SK-N-SH (cell line): ENCODE data around the gene METTL25B. TPM values are rescaled to one million over a fixed set of nuclear protein-coding genes. Genes with fewer than 3 reads are reported as not detected.

Source experiments
- CTCF ChIA-PET: fragments of 300-600, 350-600 bp; formaldehyde crosslinking; extraction: SDS; loops from one replicate; lab custom pipeline; 2021; lab: Yijun Ruan, JAX
- POLR2A ChIA-PET: fragments of 350-600 bp; sonication (Branson Sonifier 250); formaldehyde crosslinking; extraction: SDS; loops from one replicate; lab custom pipeline; 2020; ENCODE audit warnings: antibody characterized with exemption, inconsistent platforms; lab: Yijun Ruan, JAX
- DNase-seq: peaks from one replicate; pipeline ENCODE4 v3.0.0; 2012
- H2AFZ ChIP-seq: fragments of 200-600 bp; sonication (generic); 2 replicates; pipeline ENCODE4 v1.8.1; 2016; ENCODE audit warnings: antibody characterized with exemption, mild to moderate bottlenecking, low read depth
- H3F3A ChIP-seq: fragments of 200-600 bp; sonication (generic); replicated peaks from 2 replicates; pipeline ENCODE3; 2016; ENCODE audit warnings: antibody characterized with exemption, mild to moderate bottlenecking; ENCODE audit not compliant: insufficient read depth
- H3K27ac ChIP-seq, 2 experiments: fragments of 200-500 bp in 1 of 2; fragments of 200-600 bp in 1 of 2; sonication (Bioruptor generic) in 1 of 2; sonication (generic), shearing (Covaris generic) in 1 of 2; 2 replicates each; pipeline versions ENCODE4 v1.5.1 to v1.6.1; 2014 to 2016; ENCODE audit warnings: low read depth in 2 of 2, inconsistent platforms in 1 of 2, low read length in 1 of 2, mild to moderate bottlenecking in 1 of 2, mixed read lengths in 1 of 2
- H3K27me3 ChIP-seq: fragments of 200-600 bp; sonication (generic), shearing (Covaris generic); 2 replicates; pipeline ENCODE4 v1.6.1; 2016; ENCODE audit warnings: mixed run types; ENCODE audit not compliant: insufficient read depth
- H3K36me3 ChIP-seq, 2 experiments: fragments of 200-500 bp in 1 of 2; fragments of 200-600 bp in 1 of 2; sonication (Bioruptor generic) in 1 of 2; sonication (generic) in 1 of 2; replicated peaks in 1 of 2; 2 replicates each; pipeline versions ENCODE3 to v1.5.1; 2014 to 2016; ENCODE audit warnings: low read length in 1 of 2, mild to moderate bottlenecking in 1 of 2; ENCODE audit not compliant: insufficient read depth in 2 of 2, control insufficient read depth in 1 of 2
- H3K4me1 ChIP-seq, 2 experiments: fragments of 200-500 bp in 1 of 2; fragments of 200-600 bp in 1 of 2; sonication (Bioruptor generic) in 1 of 2; sonication (generic), shearing (Covaris generic) in 1 of 2; 2 replicates each; pipeline versions ENCODE4 v1.5.1 to v1.6.1; 2014 to 2016; ENCODE audit warnings: low read depth in 1 of 2, low read length in 1 of 2, mixed run types in 1 of 2; ENCODE audit not compliant: insufficient read depth in 2 of 2, control insufficient read depth in 1 of 2
- H3K4me2 ChIP-seq: fragments of 200-600 bp; sonication (generic), shearing (Covaris generic); 2 replicates; pipeline ENCODE4 v1.6.1; 2017; ENCODE audit warnings: mixed run types
- H3K4me3 ChIP-seq, 2 experiments: fragments of 200-500 bp in 1 of 2; fragments of 200-600 bp in 1 of 2; sonication (Bioruptor generic) in 1 of 2; sonication (generic), shearing (Covaris generic) in 1 of 2; 2 replicates each; pipeline versions ENCODE4 v1.5.1 to v1.8.1; 2014 to 2016; ENCODE audit warnings: low read depth in 2 of 2, inconsistent platforms in 1 of 2, low read length in 1 of 2, mild to moderate bottlenecking in 1 of 2, mixed read lengths in 1 of 2, moderate library complexity in 1 of 2
- H3K79me2 ChIP-seq: fragments of 200-600 bp; sonication (generic); 2 replicates; pipeline ENCODE4 v1.8.1; 2017; ENCODE audit warnings: mild to moderate bottlenecking; ENCODE audit not compliant: insufficient read depth
- H3K9ac ChIP-seq: fragments of 200-600 bp; sonication (generic); 2 replicates; pipeline ENCODE4 v1.6.1; 2017; ENCODE audit warnings: mixed run types
- H3K9me2 ChIP-seq: fragments of 200-600 bp; sonication (generic); 2 replicates; pipeline ENCODE4 v1.6.1; 2017; ENCODE audit warnings: mixed run types
- H3K9me3 ChIP-seq: fragments of 200-600 bp; sonication (generic); 2 replicates; pipeline ENCODE4 v1.6.1; 2017; ENCODE audit warnings: mixed run types, mild to moderate bottlenecking, moderate library complexity
- H4K20me1 ChIP-seq: fragments of 200-600 bp; sonication (generic); 2 replicates; pipeline ENCODE4 v1.6.1; 2017; ENCODE audit warnings: mild to moderate bottlenecking, mixed run types; ENCODE audit not compliant: insufficient read depth
- CHD2 ChIP-seq: fragments of 150-350 bp; IDR thresholded peaks from 2 replicates; pipeline ENCODE4 v1.6.1; 2018; ENCODE audit warnings: low read length; ENCODE audit not compliant: partially characterized antibody
- CTCF ChIP-seq: fragments of 200-600 bp; sonication (generic); IDR thresholded peaks from 2 replicates; pipeline ENCODE4 v1.6.1; 2017; ENCODE audit warnings: antibody characterized with exemption, mild to moderate bottlenecking, moderate library complexity
- EP300 ChIP-seq, 2 experiments: IDR thresholded peaks; 2 replicates each; pipeline versions ENCODE4 v1.4.0 to v1.6.1; 2012; ENCODE audit warnings: borderline replicate concordance in 1 of 2, low read depth in 1 of 2, low read length in 1 of 2
- GABPA ChIP-seq: IDR thresholded peaks from 2 replicates; pipeline ENCODE4 v1.4.0; 2012; ENCODE audit warnings: low read depth, mild to moderate bottlenecking
- GATA2 ChIP-seq: sonication (generic); formaldehyde crosslinking; IDR thresholded peaks from 2 replicates; pipeline ENCODE4 v1.5.0; 2020; ENCODE audit warnings: mild to moderate bottlenecking, missing genetic modification reagents
- JUND ChIP-seq: IDR thresholded peaks from 2 replicates; pipeline ENCODE4 v1.4.0; 2012
- MAX ChIP-seq: IDR thresholded peaks from 2 replicates; pipeline ENCODE4 v1.4.0; 2012; ENCODE audit warnings: low read depth
- NFIC ChIP-seq: IDR thresholded peaks from 2 replicates; pipeline ENCODE4 v1.4.0; 2012; ENCODE audit warnings: borderline replicate concordance
- NRF1 ChIP-seq: IDR thresholded peaks from 2 replicates; pipeline ENCODE4 v1.6.1; 2012; ENCODE audit warnings: low read depth, mild to moderate bottlenecking, low read length
- RAD21 ChIP-seq: IDR thresholded peaks from 2 replicates; pipeline ENCODE4 v1.6.1; 2012; ENCODE audit warnings: mild to moderate bottlenecking, low read length
- RCOR1 ChIP-seq: fragments of 150-350 bp; IDR thresholded peaks from 2 replicates; pipeline ENCODE4 v1.6.1; 2017; ENCODE audit warnings: antibody characterized with exemption, low read length
- SIN3A ChIP-seq: IDR thresholded peaks from 2 replicates; pipeline ENCODE4 v1.6.1; 2012; ENCODE audit warnings: low read depth, mild to moderate bottlenecking, low read length, moderate library complexity, borderline replicate concordance
- SMC3 ChIP-seq: IDR thresholded peaks from 2 replicates; pipeline ENCODE4 v1.6.1; 2012; ENCODE audit warnings: low read depth, low read length, improper control_type of control experiment
- TAF1 ChIP-seq: IDR thresholded peaks from 2 replicates; pipeline ENCODE4 v1.6.1; 2012; ENCODE audit warnings: low read depth, mild to moderate bottlenecking, low read length, moderate library complexity, borderline replicate concordance
- USF2 ChIP-seq: fragments of 150-350 bp; IDR thresholded peaks from 2 replicates; pipeline ENCODE4 v1.6.1; 2017; ENCODE audit warnings: antibody characterized with exemption, low read length, low read depth, borderline replicate concordance
- YY1 ChIP-seq: IDR thresholded peaks from 2 replicates; pipeline ENCODE4 v1.4.0; 2012; ENCODE audit warnings: low read depth, mild to moderate bottlenecking
- ZBTB33 ChIP-seq: IDR thresholded peaks from 2 replicates; pipeline ENCODE4 v1.4.0; 2012; ENCODE audit warnings: low read depth, borderline replicate concordance
- WGBS: methylation state at CpG from one replicate; pipeline ENCODE4 v1.1.6; 2017; ENCODE audit warnings: low lambda C conversion rate; 5-methylcytosine and 5-hydroxymethylcytosine counted together
- polyA plus RNA-seq, 3 experiments: library from polyadenylated mRNA; depleted of rRNA; stranded (reverse); fragments of >200 nt; gene quantifications; 2 replicates each; pipeline ENCODE4 v1.2.3, GENCODE V29; 2012

The METTL25B gene
- polyA plus RNA-seq, 1 of the 3 experiments (the other 2 are of a cell fraction) = 20.1 TPM

GRCh38 chr1:156721535-156721934, 6.7 kb upstream of the METTL25B start:
- Histone ChIP-seq H3K4me1 (peaks cover 20 to 34% of the 10 kb centered on the region in 2 experiments), H3K4me2 (no peak overlapping the region), H3K9ac (no peak overlapping the region), H3K9me2 (no peaks in the 10 kb centered on the region), H3K79me2 (peaks cover 78% of the 10 kb centered on the region), H2AFZ (no peak overlapping the region), H3K36me3 (peaks cover 39 to 42% of the 10 kb centered on the region in 2 experiments), H3K27me3 (no peaks in the 10 kb centered on the region), H3K27ac (peak overlapping the region in 1 of 2 experiments; percentile 24; a peak in 2 of 4 replicates), H3K4me3 (no peak overlapping the region), H4K20me1 (peaks cover 36% of the 10 kb centered on the region), H3F3A (peaks cover 12% of the 10 kb centered on the region), H3K9me3 (no peaks in the 10 kb centered on the region)
- POLR2A ChIA-PET = interaction anchor here (1.5 to 1.7 kb wide), 2 partner anchors 10 to 32 kb away, joined by 7 to 8 read pairs; no protein-coding TSS in a partner anchor
- CTCF ChIA-PET = interaction anchor here (0.7 to 38.0 kb wide), 9 partner anchors 26 to 207 kb away, joined by 3 to 2702 read pairs (median 4); partner anchors contain the start of genes CRABP2, INSRR, NES and NTRK1
- TF ChIP-seq CHD2 = no peak
- no peak for TF ChIP-seq USF2
- TF ChIP-seq ZBTB33 = no peak
- TF ChIP-seq TAF1 = no peak
- no peak for TF ChIP-seq EP300 (IDR thresholded peaks at IDR 0.05; ENCODE audit: borderline replicate concordance in 1 of 2, low read depth in 1 of 2, low read length in 1 of 2)
- no peak for TF ChIP-seq RAD21
- TF ChIP-seq GATA2 (CRISPR knock-in tag) = no peak
- no peak for TF ChIP-seq NFIC
- no peak for TF ChIP-seq MAX
- 94% methylated on average over 4 of the region's 4 CpGs for WGBS
- DNase-seq = no peak

- WGBS = 10% methylated on average over 18 of the region's 18 CpGs
- peak; percentile 99 for TF ChIP-seq SMC3
- TF ChIP-seq ZBTB33 = no peak
- peak; percentile 40; the same call in 1 of the 2 replicates for TF ChIP-seq MAX
- no peak for TF ChIP-seq JUND
- TF ChIP-seq YY1 = no peak
- peak; percentile 95 for TF ChIP-seq CTCF
- TF ChIP-seq GABPA = peak; percentile 52; the same call in 1 of the 2 replicates
- TF ChIP-seq RCOR1 = peak; percentile 33; the same call in 1 of the 2 replicates
- peak; percentile 98 for TF ChIP-seq RAD21
- TF ChIP-seq GATA2 (CRISPR knock-in tag) = no peak
- TF ChIP-seq SIN3A = 0 out of 2 replicates have a peak, but pooled peaks have one; percentile 32
- TF ChIP-seq NRF1 = peak; percentile 32; the same call in 1 of the 2 replicates
These were observed 2.5 kb upstream of the METTL25B start for GRCh38 chr1:156725683-156726280.

More at GRCh38 chr1:156725683-156726280, 2.5 kb upstream of the METTL25B start:
- H3K4me2 ChIP-seq = peak overlapping the region; percentile 89
- H3K79me2 ChIP-seq = peaks cover 95% of the 10 kb centered on the region
- H3K9me3 ChIP-seq = no peaks in the 10 kb centered on the region
- peak overlapping the region; percentile 76 to 87 for H3K4me3 ChIP-seq
- peaks cover 28 to 55% of the 10 kb centered on the region in 2 experiments for H3K4me1 ChIP-seq
- CTCF ChIA-PET = interaction anchor here (0.6 to 38.0 kb wide), 63 partner anchors 8 to 381 kb away, joined by 3 to 2702 read pairs (median 5); partner anchors contain the start of genes CRABP2, HDGF, INSRR and MRPL24
- H3K27ac ChIP-seq = peak overlapping the region; percentile 21 to 62; a peak in 3 of 4 replicates
- peaks cover 33 to 40% of the 10 kb centered on the region in 2 experiments for H3K36me3 ChIP-seq
- POLR2A ChIA-PET = interaction anchor here (0.6 to 2.7 kb wide), 12 partner anchors 13 to 136 kb away, joined by 3 to 39 read pairs (median 4); partner anchors contain the start of genes HDGF, INSRR, NES and PRCC
- no peak overlapping the region for H2AFZ ChIP-seq
- peak; percentile 84 for DNase-seq
- no peaks in the 10 kb centered on the region for H3K9me2 ChIP-seq
- peaks cover 41% of the 10 kb centered on the region for H4K20me1 ChIP-seq
- no peaks in the 10 kb centered on the region for H3K27me3 ChIP-seq
- H3F3A ChIP-seq = peaks cover 13% of the 10 kb centered on the region
- H3K9ac ChIP-seq = no peak overlapping the region; the same call in 1 of the 2 replicates
